ENCODE measurements around the gene TDRD10. TPM values are rescaled to one million over a fixed set of nuclear protein-coding genes. Genes with fewer than 3 reads are reported as not detected.

The TDRD10 gene
- total RNA-seq, 1 experiment from 2014 or later, result not detected

- intact Hi-C loops (cut with micrococcal nuclease; ENCODE audit: unreplicated experiment), result no loop called here
- CTCF ChIA-PET, result no interaction called here
- POLR2A ChIA-PET (ENCODE audit: unreplicated experiment), result no interaction called here
These were observed 87.8 kb downstream of the TDRD10 start for GRCh38 chr1:154589780-154590179.

GRCh38 chr1:154590756-154591155, 88.7 kb downstream of the TDRD10 start:
- H3K36me3 ChIP-seq (ENCODE audit: low read depth), result peaks cover 66% of the 10 kb centered on the region
- POLR2A ChIA-PET (ENCODE audit: unreplicated experiment), result interaction anchor here (0.7 kb wide), 1 partner anchor 19 kb away, joined by 7 read pairs; no protein-coding TSS in a partner anchor
- H3K4me1 ChIP-seq (replicated peaks; ENCODE audit: insufficient read depth), result no peaks in the 10 kb centered on the region
- H3K4me3 ChIP-seq, result no peak overlapping the region
- H2AFZ ChIP-seq, result no peak overlapping the region
- CTCF ChIA-PET, result interaction anchor here (0.6 kb wide), 1 partner anchor 16 kb away, joined by 3 read pairs; no protein-coding TSS in a partner anchor
- no peak overlapping the region for H3K27ac ChIP-seq
- H3K4me2 ChIP-seq, result no peak overlapping the region
- H3K79me2 ChIP-seq (ENCODE audit: low read depth), result no peaks in the 10 kb centered on the region
- no TSS peak for BruUV-seq (replicated peaks)
- DNase-seq, result no peak
- intact Hi-C loops (cut with micrococcal nuclease; ENCODE audit: unreplicated experiment), result no loop called here
- no peaks in the 10 kb centered on the region for H3K9me2 ChIP-seq (ENCODE audit: insufficient read depth)
- no peak for TF ChIP-seq CTCF (conservative IDR thresholded peaks at IDR 0.05)
- no peak for TF ChIP-seq EZH2 (IDR thresholded peaks at IDR 0.05; ENCODE audit: low read depth)
- no peaks in the 10 kb centered on the region for H3K9me3 ChIP-seq (ENCODE audit: insufficient read depth, low read depth)
- H3F3A ChIP-seq (ENCODE audit: insufficient read depth, low read depth), result no peaks in the 10 kb centered on the region
- no peaks in the 10 kb centered on the region for H3K27me3 ChIP-seq (ENCODE audit: insufficient read depth, low read depth)
- peaks cover 8% of the 10 kb centered on the region; the same call in 1 of the 2 replicates for H4K20me1 ChIP-seq (ENCODE audit: insufficient read depth)

More at GRCh38 chr1:154589780-154590179, 87.8 kb downstream of the TDRD10 start:
- no peak overlapping the region for H3K4me2 ChIP-seq
- no peak overlapping the region for H3K27ac ChIP-seq
- BruUV-seq (replicated peaks), result no TSS peak
- no peak for DNase-seq
- H3F3A ChIP-seq (ENCODE audit: insufficient read depth, low read depth), result no peaks in the 10 kb centered on the region
- H3K9me2 ChIP-seq (ENCODE audit: insufficient read depth), result no peaks in the 10 kb centered on the region
- no peaks in the 10 kb centered on the region for H3K9me3 ChIP-seq (ENCODE audit: insufficient read depth, low read depth)
- no peaks in the 10 kb centered on the region for H3K4me1 ChIP-seq (replicated peaks; ENCODE audit: insufficient read depth)
- H3K36me3 ChIP-seq (ENCODE audit: low read depth), result peaks cover 67% of the 10 kb centered on the region
- H3K79me2 ChIP-seq (ENCODE audit: low read depth), result no peaks in the 10 kb centered on the region
- TF ChIP-seq CTCF (conservative IDR thresholded peaks at IDR 0.05), result no peak
- TF ChIP-seq EZH2 (IDR thresholded peaks at IDR 0.05; ENCODE audit: low read depth), result no peak
- no peak overlapping the region for H2AFZ ChIP-seq
- H4K20me1 ChIP-seq (ENCODE audit: insufficient read depth), result 0 out of 2 replicates have a peak, but pooled peaks cover 5% of the 10 kb centered on the region
- H3K27me3 ChIP-seq (ENCODE audit: insufficient read depth, low read depth), result no peaks in the 10 kb centered on the region
- H3K4me3 ChIP-seq, result no peak overlapping the region

- intact Hi-C loops (cut with micrococcal nuclease; ENCODE audit: unreplicated experiment), result no loop called here
- Histone ChIP-seq H4K20me1 (ENCODE audit: insufficient read depth) (peaks cover 8% of the 10 kb centered on the region; the same call in 1 of the 2 replicates), H3K27me3 (ENCODE audit: insufficient read depth, low read depth) (no peaks in the 10 kb centered on the region), H3K4me3 (no peak overlapping the region), H3K4me2 (no peak overlapping the region), H3K79me2 (ENCODE audit: low read depth) (no peaks in the 10 kb centered on the region), H3F3A (ENCODE audit: insufficient read depth, low read depth) (no peaks in the 10 kb centered on the region), H2AFZ (no peak overlapping the region), H3K36me3 (ENCODE audit: low read depth) (peaks cover 66% of the 10 kb centered on the region), H3K4me1 (replicated peaks; ENCODE audit: insufficient read depth) (no peaks in the 10 kb centered on the region), H3K9me3 (ENCODE audit: insufficient read depth, low read depth) (no peaks in the 10 kb centered on the region), H3K27ac (no peak overlapping the region), H3K9me2 (ENCODE audit: insufficient read depth) (no peaks in the 10 kb centered on the region)
- ChIA-PET CTCF (interaction anchor here (0.6 kb wide), 1 partner anchor 17 kb away, joined by 3 read pairs; no protein-coding TSS in a partner anchor), POLR2A (ENCODE audit: unreplicated experiment) (no interaction called here)
- DNase-seq, result no peak
- no TSS peak for BruUV-seq (replicated peaks)
- TF ChIP-seq CTCF (conservative IDR thresholded peaks at IDR 0.05), result no peak
- TF ChIP-seq EZH2 (IDR thresholded peaks at IDR 0.05; ENCODE audit: low read depth), result no peak
These were observed 89.2 kb downstream of the TDRD10 start for GRCh38 chr1:154591206-154591605.
